SK-N-SH (cell line): Measurements from ENCODE around the gene ARID1B. TPM values are rescaled to one million over a fixed set of nuclear protein-coding genes. Genes with fewer than 3 reads are reported as not detected.

ENCODE experiments used
- CTCF ChIA-PET: fragments of 300-600, 350-600 bp; formaldehyde crosslinking; extraction: SDS; loops from one replicate; lab custom pipeline; 2021; lab: Yijun Ruan, JAX
- POLR2A ChIA-PET: fragments of 350-600 bp; sonication (Branson Sonifier 250); formaldehyde crosslinking; extraction: SDS; loops from one replicate; lab custom pipeline; 2020; ENCODE audit warnings: antibody characterized with exemption, inconsistent platforms; lab: Yijun Ruan, JAX
- DNase-seq: peaks from one replicate; pipeline ENCODE4 v3.0.0; 2012
- H2AFZ ChIP-seq: fragments of 200-600 bp; sonication (generic); 2 replicates; pipeline ENCODE4 v1.8.1; 2016; ENCODE audit warnings: antibody characterized with exemption, mild to moderate bottlenecking, low read depth
- H3F3A ChIP-seq: fragments of 200-600 bp; sonication (generic); replicated peaks from 2 replicates; pipeline ENCODE3; 2016; ENCODE audit warnings: antibody characterized with exemption, mild to moderate bottlenecking; ENCODE audit not compliant: insufficient read depth
- H3K27ac ChIP-seq, 2 experiments: fragments of 200-500 bp in 1 of 2; fragments of 200-600 bp in 1 of 2; sonication (Bioruptor generic) in 1 of 2; sonication (generic), shearing (Covaris generic) in 1 of 2; 2 replicates each; pipeline versions ENCODE4 v1.5.1 to v1.6.1; 2014 to 2016; ENCODE audit warnings: low read depth in 2 of 2, inconsistent platforms in 1 of 2, low read length in 1 of 2, mild to moderate bottlenecking in 1 of 2, mixed read lengths in 1 of 2
- H3K27me3 ChIP-seq: fragments of 200-600 bp; sonication (generic), shearing (Covaris generic); 2 replicates; pipeline ENCODE4 v1.6.1; 2016; ENCODE audit warnings: mixed run types; ENCODE audit not compliant: insufficient read depth
- H3K36me3 ChIP-seq, 2 experiments: fragments of 200-500 bp in 1 of 2; fragments of 200-600 bp in 1 of 2; sonication (Bioruptor generic) in 1 of 2; sonication (generic) in 1 of 2; replicated peaks in 1 of 2; 2 replicates each; pipeline versions ENCODE3 to v1.5.1; 2014 to 2016; ENCODE audit warnings: low read length in 1 of 2, mild to moderate bottlenecking in 1 of 2; ENCODE audit not compliant: insufficient read depth in 2 of 2, control insufficient read depth in 1 of 2
- H3K4me1 ChIP-seq, 2 experiments: fragments of 200-500 bp in 1 of 2; fragments of 200-600 bp in 1 of 2; sonication (Bioruptor generic) in 1 of 2; sonication (generic), shearing (Covaris generic) in 1 of 2; 2 replicates each; pipeline versions ENCODE4 v1.5.1 to v1.6.1; 2014 to 2016; ENCODE audit warnings: low read depth in 1 of 2, low read length in 1 of 2, mixed run types in 1 of 2; ENCODE audit not compliant: insufficient read depth in 2 of 2, control insufficient read depth in 1 of 2
- H3K4me2 ChIP-seq: fragments of 200-600 bp; sonication (generic), shearing (Covaris generic); 2 replicates; pipeline ENCODE4 v1.6.1; 2017; ENCODE audit warnings: mixed run types
- H3K4me3 ChIP-seq, 2 experiments: fragments of 200-500 bp in 1 of 2; fragments of 200-600 bp in 1 of 2; sonication (Bioruptor generic) in 1 of 2; sonication (generic), shearing (Covaris generic) in 1 of 2; 2 replicates each; pipeline versions ENCODE4 v1.5.1 to v1.8.1; 2014 to 2016; ENCODE audit warnings: low read depth in 2 of 2, inconsistent platforms in 1 of 2, low read length in 1 of 2, mild to moderate bottlenecking in 1 of 2, mixed read lengths in 1 of 2, moderate library complexity in 1 of 2
- H3K79me2 ChIP-seq: fragments of 200-600 bp; sonication (generic); 2 replicates; pipeline ENCODE4 v1.8.1; 2017; ENCODE audit warnings: mild to moderate bottlenecking; ENCODE audit not compliant: insufficient read depth
- H3K9ac ChIP-seq: fragments of 200-600 bp; sonication (generic); 2 replicates; pipeline ENCODE4 v1.6.1; 2017; ENCODE audit warnings: mixed run types
- H3K9me2 ChIP-seq: fragments of 200-600 bp; sonication (generic); 2 replicates; pipeline ENCODE4 v1.6.1; 2017; ENCODE audit warnings: mixed run types
- H3K9me3 ChIP-seq: fragments of 200-600 bp; sonication (generic); 2 replicates; pipeline ENCODE4 v1.6.1; 2017; ENCODE audit warnings: mixed run types, mild to moderate bottlenecking, moderate library complexity
- H4K20me1 ChIP-seq: fragments of 200-600 bp; sonication (generic); 2 replicates; pipeline ENCODE4 v1.6.1; 2017; ENCODE audit warnings: mild to moderate bottlenecking, mixed run types; ENCODE audit not compliant: insufficient read depth
- CHD2 ChIP-seq: fragments of 150-350 bp; IDR thresholded peaks from 2 replicates; pipeline ENCODE4 v1.6.1; 2018; ENCODE audit warnings: low read length; ENCODE audit not compliant: partially characterized antibody
- ELF1 ChIP-seq: IDR thresholded peaks from 2 replicates; pipeline ENCODE4 v1.4.0; 2012
- EP300 ChIP-seq, 2 experiments: IDR thresholded peaks; 2 replicates each; pipeline versions ENCODE4 v1.4.0 to v1.6.1; 2012; ENCODE audit warnings: borderline replicate concordance in 1 of 2, low read depth in 1 of 2, low read length in 1 of 2
- FOSL2 ChIP-seq: IDR thresholded peaks from 2 replicates; pipeline ENCODE4 v1.4.0; 2012; ENCODE audit warnings: low read depth, mild to moderate bottlenecking, moderate library complexity, borderline replicate concordance
- GATA2 ChIP-seq: sonication (generic); formaldehyde crosslinking; IDR thresholded peaks from 2 replicates; pipeline ENCODE4 v1.5.0; 2020; ENCODE audit warnings: mild to moderate bottlenecking, missing genetic modification reagents
- JUND ChIP-seq: IDR thresholded peaks from 2 replicates; pipeline ENCODE4 v1.4.0; 2012
- MEF2A ChIP-seq: IDR thresholded peaks from 2 replicates; pipeline ENCODE4 v1.4.0; 2012; ENCODE audit warnings: low read depth, borderline replicate concordance
- MXI1 ChIP-seq: IDR thresholded peaks from 2 replicates; pipeline ENCODE4 v1.6.1; 2012; ENCODE audit warnings: mild to moderate bottlenecking, low read depth, low read length, improper control_type of control experiment
- NFIC ChIP-seq: IDR thresholded peaks from 2 replicates; pipeline ENCODE4 v1.4.0; 2012; ENCODE audit warnings: borderline replicate concordance
- POLR2AphosphoS5 ChIP-seq: IDR thresholded peaks from 2 replicates; pipeline ENCODE4 v1.6.1; 2012; ENCODE audit warnings: low read depth, low read length
- SIN3A ChIP-seq: IDR thresholded peaks from 2 replicates; pipeline ENCODE4 v1.6.1; 2012; ENCODE audit warnings: low read depth, mild to moderate bottlenecking, low read length, moderate library complexity, borderline replicate concordance
- SMC3 ChIP-seq: IDR thresholded peaks from 2 replicates; pipeline ENCODE4 v1.6.1; 2012; ENCODE audit warnings: low read depth, low read length, improper control_type of control experiment
- TCF12 ChIP-seq: IDR thresholded peaks from 2 replicates; pipeline ENCODE4 v1.4.0; 2012
- WGBS: methylation state at CpG from one replicate; pipeline ENCODE4 v1.1.6; 2017; ENCODE audit warnings: low lambda C conversion rate; 5-methylcytosine and 5-hydroxymethylcytosine counted together
- polyA plus RNA-seq, 3 experiments: library from polyadenylated mRNA; depleted of rRNA; stranded (reverse); fragments of >200 nt; gene quantifications; 2 replicates each; pipeline ENCODE4 v1.2.3, GENCODE V29; 2012
- TF ChIP-seq, protein P1 (sequence below): IDR thresholded peaks from 2 replicates; pipeline ENCODE4 v1.4.0; 2012; ENCODE audit warnings: low read depth
- TF ChIP-seq, protein P2 (sequence below): IDR thresholded peaks from 2 replicates; pipeline ENCODE4 v1.4.0; 2012; ENCODE audit warnings: low read depth, borderline replicate concordance
- TF ChIP-seq, protein P3 (sequence below): IDR thresholded peaks from 2 replicates; pipeline ENCODE4 v1.4.0; 2012; ENCODE audit warnings: low read depth, borderline replicate concordance
- TF ChIP-seq, protein P4 (sequence below): IDR thresholded peaks from 2 replicates; pipeline ENCODE4; 2012
- TF ChIP-seq, protein P5 (sequence below): fragments of 200-600 bp; sonication (generic); IDR thresholded peaks from 2 replicates; pipeline ENCODE4 v1.6.1; 2017; ENCODE audit warnings: antibody characterized with exemption, mild to moderate bottlenecking, moderate library complexity
- TF ChIP-seq, protein P6 (sequence below): fragments of 150-350 bp; IDR thresholded peaks from 2 replicates; pipeline ENCODE4 v1.6.1; 2016; ENCODE audit warnings: mild to moderate bottlenecking, low read depth, low read length

Gene ARID1B
- polyA plus RNA-seq, 1 of the 3 experiments (the other 2 are of a cell fraction), result 13.6 TPM

DNA sequence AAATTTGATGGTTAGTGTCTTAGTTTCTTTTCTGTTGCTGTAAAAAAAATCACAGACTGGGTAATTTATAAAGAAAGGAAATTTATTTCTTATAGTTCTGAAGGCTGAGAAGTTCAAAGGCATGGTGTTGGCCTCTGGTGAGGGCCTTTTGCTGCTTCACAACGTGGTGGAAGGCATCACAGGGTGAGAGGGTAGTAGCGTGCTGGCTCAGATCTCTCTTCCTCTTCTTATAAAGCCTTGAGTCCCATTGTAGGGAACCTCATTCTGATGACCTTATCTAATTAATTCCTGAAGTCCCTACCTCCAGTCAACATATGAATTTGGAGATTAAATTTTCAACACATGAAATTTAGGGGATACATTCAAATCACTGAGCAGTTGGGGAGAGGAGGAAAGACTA lies 62.0 kb downstream of the ARID1B start:
- Histone ChIP-seq H3F3A (peaks cover 11% of the 10 kb centered on the region), H3K36me3 (peaks cover 4% of the 10 kb centered on the region in 2 experiments), H3K9ac (no peak overlapping the region), H3K79me2 (peaks cover 98% of the 10 kb centered on the region), H2AFZ (no peak overlapping the region), H3K4me2 (no peak overlapping the region), H3K9me2 (no peaks in the 10 kb centered on the region), H3K9me3 (no peaks in the 10 kb centered on the region), H3K27ac (peak overlapping the region; percentile 18 to 78; a peak in 2 of 4 replicates), H3K4me3 (no peak overlapping the region), H3K4me1 (peaks cover 18 to 25% of the 10 kb centered on the region in 2 experiments; a peak in 3 of 4 replicates), H4K20me1 (peaks cover 25% of the 10 kb centered on the region), H3K27me3 (no peaks in the 10 kb centered on the region)
- ChIA-PET POLR2A (no interaction called here), CTCF (no interaction called here)
- TF ChIP-seq SMC3 (no peak), MEF2A (no peak), ELF1 (no peak), MXI1 (no peak), NFIC (no peak), EP300 (IDR thresholded peaks at IDR 0.05; ENCODE audit: borderline replicate concordance in 1 of 2, low read depth in 1 of 2, low read length in 1 of 2) (no peak), FOSL2 (no peak), TCF12 (no peak), SIN3A (no peak), CHD2 (no peak), POLR2AphosphoS5 (no peak), GATA2 (CRISPR knock-in tag) (no peak), JUND (no peak)
- TF ChIP-seq, protein P1, sequence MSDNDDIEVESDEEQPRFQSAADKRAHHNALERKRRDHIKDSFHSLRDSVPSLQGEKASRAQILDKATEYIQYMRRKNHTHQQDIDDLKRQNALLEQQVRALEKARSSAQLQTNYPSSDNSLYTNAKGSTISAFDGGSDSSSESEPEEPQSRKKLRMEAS, result no peak
- TF ChIP-seq, protein P2, sequence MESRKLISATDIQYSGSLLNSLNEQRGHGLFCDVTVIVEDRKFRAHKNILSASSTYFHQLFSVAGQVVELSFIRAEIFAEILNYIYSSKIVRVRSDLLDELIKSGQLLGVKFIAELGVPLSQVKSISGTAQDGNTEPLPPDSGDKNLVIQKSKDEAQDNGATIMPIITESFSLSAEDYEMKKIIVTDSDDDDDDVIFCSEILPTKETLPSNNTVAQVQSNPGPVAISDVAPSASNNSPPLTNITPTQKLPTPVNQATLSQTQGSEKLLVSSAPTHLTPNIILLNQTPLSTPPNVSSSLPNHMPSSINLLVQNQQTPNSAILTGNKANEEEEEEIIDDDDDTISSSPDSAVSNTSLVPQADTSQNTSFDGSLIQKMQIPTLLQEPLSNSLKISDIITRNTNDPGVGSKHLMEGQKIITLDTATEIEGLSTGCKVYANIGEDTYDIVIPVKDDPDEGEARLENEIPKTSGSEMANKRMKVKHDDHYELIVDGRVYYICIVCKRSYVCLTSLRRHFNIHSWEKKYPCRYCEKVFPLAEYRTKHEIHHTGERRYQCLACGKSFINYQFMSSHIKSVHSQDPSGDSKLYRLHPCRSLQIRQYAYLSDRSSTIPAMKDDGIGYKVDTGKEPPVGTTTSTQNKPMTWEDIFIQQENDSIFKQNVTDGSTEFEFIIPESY, result no peak
- TF ChIP-seq, protein P3, sequence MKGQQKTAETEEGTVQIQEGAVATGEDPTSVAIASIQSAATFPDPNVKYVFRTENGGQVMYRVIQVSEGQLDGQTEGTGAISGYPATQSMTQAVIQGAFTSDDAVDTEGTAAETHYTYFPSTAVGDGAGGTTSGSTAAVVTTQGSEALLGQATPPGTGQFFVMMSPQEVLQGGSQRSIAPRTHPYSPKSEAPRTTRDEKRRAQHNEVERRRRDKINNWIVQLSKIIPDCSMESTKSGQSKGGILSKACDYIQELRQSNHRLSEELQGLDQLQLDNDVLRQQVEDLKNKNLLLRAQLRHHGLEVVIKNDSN, result no peak
- TF ChIP-seq, protein P4, sequence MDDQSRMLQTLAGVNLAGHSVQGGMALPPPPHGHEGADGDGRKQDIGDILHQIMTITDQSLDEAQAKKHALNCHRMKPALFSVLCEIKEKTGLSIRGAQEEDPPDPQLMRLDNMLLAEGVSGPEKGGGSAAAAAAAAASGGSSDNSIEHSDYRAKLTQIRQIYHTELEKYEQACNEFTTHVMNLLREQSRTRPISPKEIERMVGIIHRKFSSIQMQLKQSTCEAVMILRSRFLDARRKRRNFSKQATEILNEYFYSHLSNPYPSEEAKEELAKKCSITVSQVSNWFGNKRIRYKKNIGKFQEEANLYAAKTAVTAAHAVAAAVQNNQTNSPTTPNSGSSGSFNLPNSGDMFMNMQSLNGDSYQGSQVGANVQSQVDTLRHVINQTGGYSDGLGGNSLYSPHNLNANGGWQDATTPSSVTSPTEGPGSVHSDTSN, result no peak
- TF ChIP-seq, protein P5, sequence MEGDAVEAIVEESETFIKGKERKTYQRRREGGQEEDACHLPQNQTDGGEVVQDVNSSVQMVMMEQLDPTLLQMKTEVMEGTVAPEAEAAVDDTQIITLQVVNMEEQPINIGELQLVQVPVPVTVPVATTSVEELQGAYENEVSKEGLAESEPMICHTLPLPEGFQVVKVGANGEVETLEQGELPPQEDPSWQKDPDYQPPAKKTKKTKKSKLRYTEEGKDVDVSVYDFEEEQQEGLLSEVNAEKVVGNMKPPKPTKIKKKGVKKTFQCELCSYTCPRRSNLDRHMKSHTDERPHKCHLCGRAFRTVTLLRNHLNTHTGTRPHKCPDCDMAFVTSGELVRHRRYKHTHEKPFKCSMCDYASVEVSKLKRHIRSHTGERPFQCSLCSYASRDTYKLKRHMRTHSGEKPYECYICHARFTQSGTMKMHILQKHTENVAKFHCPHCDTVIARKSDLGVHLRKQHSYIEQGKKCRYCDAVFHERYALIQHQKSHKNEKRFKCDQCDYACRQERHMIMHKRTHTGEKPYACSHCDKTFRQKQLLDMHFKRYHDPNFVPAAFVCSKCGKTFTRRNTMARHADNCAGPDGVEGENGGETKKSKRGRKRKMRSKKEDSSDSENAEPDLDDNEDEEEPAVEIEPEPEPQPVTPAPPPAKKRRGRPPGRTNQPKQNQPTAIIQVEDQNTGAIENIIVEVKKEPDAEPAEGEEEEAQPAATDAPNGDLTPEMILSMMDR, result no peak
- TF ChIP-seq, protein P6, sequence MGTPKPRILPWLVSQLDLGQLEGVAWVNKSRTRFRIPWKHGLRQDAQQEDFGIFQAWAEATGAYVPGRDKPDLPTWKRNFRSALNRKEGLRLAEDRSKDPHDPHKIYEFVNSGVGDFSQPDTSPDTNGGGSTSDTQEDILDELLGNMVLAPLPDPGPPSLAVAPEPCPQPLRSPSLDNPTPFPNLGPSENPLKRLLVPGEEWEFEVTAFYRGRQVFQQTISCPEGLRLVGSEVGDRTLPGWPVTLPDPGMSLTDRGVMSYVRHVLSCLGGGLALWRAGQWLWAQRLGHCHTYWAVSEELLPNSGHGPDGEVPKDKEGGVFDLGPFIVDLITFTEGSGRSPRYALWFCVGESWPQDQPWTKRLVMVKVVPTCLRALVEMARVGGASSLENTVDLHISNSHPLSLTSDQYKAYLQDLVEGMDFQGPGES, result no peak
- DNase-seq, result no peak
- 89% methylated on average over 2 of the region's 2 CpGs for WGBS
